ENCODE results near the gene C1orf210. TPM values are rescaled to one million over a fixed set of nuclear protein-coding genes. Genes with fewer than 3 reads are reported as not detected.

C1orf210 gene
- total RNA-seq, 3 donors from 2014 or later (not counting 1 experiment from before 2014, with no cell fraction given), result not detected

DNA sequence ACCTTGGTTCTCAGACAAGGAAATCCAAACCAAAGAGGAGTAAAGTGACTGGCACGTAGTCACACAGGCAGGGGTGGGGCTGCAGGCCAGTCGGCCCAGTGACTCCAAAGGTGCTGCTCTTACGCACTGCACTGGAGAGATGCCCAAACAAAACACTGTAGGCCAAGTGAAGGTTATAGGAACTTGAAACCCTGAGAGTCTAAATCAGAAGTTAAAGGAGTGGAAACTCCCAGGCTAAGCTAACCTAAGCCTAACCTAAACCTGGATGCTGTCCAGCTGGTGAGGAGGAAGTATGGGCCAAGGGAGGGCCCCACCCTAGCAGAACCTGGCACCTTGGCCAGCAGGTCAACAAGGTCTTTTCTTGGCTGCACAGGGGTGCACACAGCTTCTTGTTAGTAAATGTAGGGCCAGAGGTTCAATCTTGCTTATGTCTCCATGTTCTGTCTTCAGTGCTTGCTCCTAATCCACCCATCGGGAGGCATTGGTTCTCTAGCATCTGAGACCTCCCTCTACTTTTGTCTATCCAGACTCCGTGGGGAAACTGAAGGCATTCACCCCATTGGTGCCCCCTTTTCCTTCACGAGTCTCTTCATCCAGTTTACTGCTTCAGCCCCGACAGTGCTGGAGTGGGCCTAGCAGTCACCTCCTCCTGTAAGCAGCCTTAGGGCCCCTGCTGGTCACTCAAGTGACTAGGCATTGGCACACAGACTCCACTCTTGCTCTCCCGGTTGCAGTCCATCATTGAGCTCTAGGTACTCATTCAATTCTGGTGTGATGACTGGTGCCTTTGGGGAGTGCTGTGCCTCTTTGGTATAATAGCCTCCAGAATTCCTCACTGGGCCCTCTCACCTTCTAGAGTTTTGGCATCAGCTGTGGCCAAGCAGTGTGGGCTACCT lies 28.5 kb downstream of the C1orf210 start:
- 88% methylated on average over 8 of the region's 8 CpGs for WGBS (ENCODE audit: insufficient coverage)
- no peaks in the 10 kb centered on the region for H3K36me3 ChIP-seq (ENCODE audit: control insufficient read depth, insufficient read depth, low read length)
- intact Hi-C loops (cut with micrococcal nuclease), result no loop called here

DNA sequence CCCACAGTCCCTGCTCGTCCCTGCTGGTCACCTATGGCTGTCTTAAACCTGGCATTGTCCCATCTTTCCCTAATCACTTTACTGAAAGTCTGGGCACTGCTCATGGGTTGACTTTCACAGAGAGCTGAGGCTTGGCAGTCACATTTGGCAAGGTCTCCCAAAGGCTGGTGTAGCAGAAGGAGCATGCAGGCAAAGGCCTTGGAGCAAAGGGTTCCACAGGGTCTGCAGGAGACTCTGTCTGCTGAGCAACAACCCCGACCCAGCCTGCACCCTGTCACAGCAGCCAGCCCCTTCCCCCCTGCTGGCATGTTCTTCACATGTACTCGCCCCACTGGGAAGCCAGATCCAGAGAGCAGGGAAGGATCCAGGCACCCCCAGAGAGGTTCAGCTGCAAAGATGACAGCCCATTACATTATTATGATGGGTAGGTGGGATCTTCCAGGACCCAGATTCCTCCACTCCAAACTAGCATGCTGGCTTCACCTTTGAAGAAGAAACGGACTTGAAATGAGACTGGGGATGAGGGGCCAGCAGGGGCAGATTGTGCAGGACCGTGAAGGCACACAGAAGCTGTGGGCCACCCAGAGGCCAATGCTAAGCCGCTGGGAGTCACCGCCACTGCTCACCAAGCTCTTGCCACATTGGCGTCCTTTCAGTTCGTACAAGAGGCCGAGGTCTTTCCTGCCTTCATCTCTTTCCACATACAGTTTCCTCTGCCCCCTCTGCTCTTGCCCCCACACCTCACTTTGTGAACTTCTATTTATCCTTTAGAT lies 29.8 kb downstream of the C1orf210 start:
- TF ChIP-seq, protein P1, sequence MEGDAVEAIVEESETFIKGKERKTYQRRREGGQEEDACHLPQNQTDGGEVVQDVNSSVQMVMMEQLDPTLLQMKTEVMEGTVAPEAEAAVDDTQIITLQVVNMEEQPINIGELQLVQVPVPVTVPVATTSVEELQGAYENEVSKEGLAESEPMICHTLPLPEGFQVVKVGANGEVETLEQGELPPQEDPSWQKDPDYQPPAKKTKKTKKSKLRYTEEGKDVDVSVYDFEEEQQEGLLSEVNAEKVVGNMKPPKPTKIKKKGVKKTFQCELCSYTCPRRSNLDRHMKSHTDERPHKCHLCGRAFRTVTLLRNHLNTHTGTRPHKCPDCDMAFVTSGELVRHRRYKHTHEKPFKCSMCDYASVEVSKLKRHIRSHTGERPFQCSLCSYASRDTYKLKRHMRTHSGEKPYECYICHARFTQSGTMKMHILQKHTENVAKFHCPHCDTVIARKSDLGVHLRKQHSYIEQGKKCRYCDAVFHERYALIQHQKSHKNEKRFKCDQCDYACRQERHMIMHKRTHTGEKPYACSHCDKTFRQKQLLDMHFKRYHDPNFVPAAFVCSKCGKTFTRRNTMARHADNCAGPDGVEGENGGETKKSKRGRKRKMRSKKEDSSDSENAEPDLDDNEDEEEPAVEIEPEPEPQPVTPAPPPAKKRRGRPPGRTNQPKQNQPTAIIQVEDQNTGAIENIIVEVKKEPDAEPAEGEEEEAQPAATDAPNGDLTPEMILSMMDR (IDR thresholded peaks at IDR 0.05), result no peak
- ATAC-seq, result no peak
- H3K27ac ChIP-seq (ENCODE audit: low read length), result no peak overlapping the region
- Mint-ChIP-seq H3K9me3 (no peaks in the 10 kb centered on the region), H3K4me3 (no peak overlapping the region), H3K4me1 (no peaks in the 10 kb centered on the region), H3K27ac (no peak overlapping the region), H3K36me3 (no peaks in the 10 kb centered on the region), H3K27me3 (ENCODE audit: low read depth in 2 of 2) (peaks cover 15 to 16% of the 10 kb centered on the region in 2 donors)
- H3K36me3 ChIP-seq (ENCODE audit: control insufficient read depth, insufficient read depth, low read length), result no peaks in the 10 kb centered on the region
- no peaks in the 10 kb centered on the region for H3K27me3 ChIP-seq (ENCODE audit: control insufficient read depth, insufficient read depth, low read length)
- no peak for DNase-seq
- WGBS (ENCODE audit: insufficient coverage), result 73% methylated on average over 10 of the region's 10 CpGs
- no peak overlapping the region for H3K4me3 ChIP-seq (ENCODE audit: low read length)
- H3K9me3 ChIP-seq (ENCODE audit: control insufficient read depth, insufficient read depth, low read length), result peaks cover 6% of the 10 kb centered on the region
- intact Hi-C loops (cut with micrococcal nuclease), result no loop called here
- no peaks in the 10 kb centered on the region for H3K4me1 ChIP-seq (ENCODE audit: control insufficient read depth, insufficient read depth, low read length)

More for the DNA sequence above, 28.5 kb downstream of the C1orf210 start:
- no peaks in the 10 kb centered on the region for H3K27me3 ChIP-seq (ENCODE audit: control insufficient read depth, insufficient read depth, low read length)
- no peak for DNase-seq
- no peaks in the 10 kb centered on the region for H3K9me3 Mint-ChIP-seq
- H3K9me3 ChIP-seq (ENCODE audit: control insufficient read depth, insufficient read depth, low read length), result peaks cover 6% of the 10 kb centered on the region
- H3K27ac ChIP-seq (ENCODE audit: low read length), result no peak overlapping the region
- no peak for ATAC-seq
- TF ChIP-seq, protein P1 (IDR thresholded peaks at IDR 0.05), result no peak
- H3K27me3 Mint-ChIP-seq (ENCODE audit: low read depth in 2 of 2), result peaks cover 10 to 12% of the 10 kb centered on the region in 2 donors
- no peaks in the 10 kb centered on the region for H3K4me1 Mint-ChIP-seq
- no peaks in the 10 kb centered on the region for H3K4me1 ChIP-seq (ENCODE audit: control insufficient read depth, insufficient read depth, low read length)
- H3K4me3 ChIP-seq (ENCODE audit: low read length), result no peak overlapping the region
- H3K4me3 Mint-ChIP-seq, result no peak overlapping the region
- no peak overlapping the region for H3K27ac Mint-ChIP-seq
- H3K36me3 Mint-ChIP-seq, result no peaks in the 10 kb centered on the region

DNA sequence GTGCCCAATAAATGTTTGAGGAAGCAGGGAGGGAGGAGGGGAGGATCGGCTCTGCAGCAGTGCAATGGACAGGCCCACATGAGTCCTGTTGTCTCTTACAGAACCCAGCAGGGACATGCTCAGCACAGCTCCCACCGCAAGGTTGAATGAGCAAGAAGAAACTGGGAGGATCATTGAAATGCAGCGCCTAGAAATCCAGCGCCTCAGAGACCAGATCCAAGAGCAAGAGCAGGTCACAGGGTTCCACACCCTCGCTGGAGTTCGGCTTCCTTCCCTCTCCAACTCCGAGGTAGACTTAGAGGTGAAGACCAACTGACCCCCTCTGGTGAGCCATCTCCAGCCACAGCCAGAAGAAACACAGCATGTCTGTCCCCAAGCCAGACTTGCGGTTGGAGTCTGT lies 31.5 kb downstream of the C1orf210 start:
- TF ChIP-seq, protein P1 (IDR thresholded peaks at IDR 0.05), result no peak
- Mint-ChIP-seq H3K4me3 (no peak overlapping the region), H3K36me3 (no peaks in the 10 kb centered on the region), H3K9me3 (no peaks in the 10 kb centered on the region), H3K4me1 (no peaks in the 10 kb centered on the region), H3K27ac (no peak overlapping the region), H3K27me3 (ENCODE audit: low read depth in 2 of 2) (peaks cover 16 to 21% of the 10 kb centered on the region in 2 donors)
- ATAC-seq (no peak), DNase-seq (no peak)
- no peak overlapping the region for H3K27ac ChIP-seq (ENCODE audit: low read length)
- no peaks in the 10 kb centered on the region for H3K4me1 ChIP-seq (ENCODE audit: control insufficient read depth, insufficient read depth, low read length)
- no peaks in the 10 kb centered on the region for H3K36me3 ChIP-seq (ENCODE audit: control insufficient read depth, insufficient read depth, low read length)
- H3K4me3 ChIP-seq (ENCODE audit: low read length), result no peak overlapping the region
- peaks cover 6% of the 10 kb centered on the region for H3K9me3 ChIP-seq (ENCODE audit: control insufficient read depth, insufficient read depth, low read length)
- WGBS (ENCODE audit: insufficient coverage), result 91% methylated on average over 8 of the region's 8 CpGs
- intact Hi-C loops (cut with micrococcal nuclease), result no loop called here
- H3K27me3 ChIP-seq (ENCODE audit: control insufficient read depth, insufficient read depth, low read length), result no peaks in the 10 kb centered on the region

Measured in natural killer cell (primary cell).